Ishikawa (cell line): ENCODE results near the gene SMAD6.

Source experiments
- CEBPB ChIP-seq: IDR thresholded peaks from 2 replicates; pipeline ENCODE4 v1.6.1; 2012
- CREB1 ChIP-seq: IDR thresholded peaks from 2 replicates; pipeline ENCODE4 v1.6.1; 2012; ENCODE audit warnings: low read depth
- EGR1 ChIP-seq: IDR thresholded peaks from 2 replicates; pipeline ENCODE4 v1.6.1; 2012
- EP300 ChIP-seq: IDR thresholded peaks from 2 replicates; pipeline ENCODE4 v1.6.1; 2012; ENCODE audit warnings: borderline replicate concordance
- FOXM1 ChIP-seq: IDR thresholded peaks from 2 replicates; pipeline ENCODE4 v1.6.1; 2012; ENCODE audit warnings: low read depth, borderline replicate concordance
- RAD21 ChIP-seq: IDR thresholded peaks from 2 replicates; pipeline ENCODE4 v1.6.1; 2012; ENCODE audit warnings: low read depth
- TAF1 ChIP-seq: IDR thresholded peaks from 2 replicates; pipeline ENCODE4 v1.6.1; 2012; ENCODE audit warnings: low read depth, mild to moderate bottlenecking
- TEAD4 ChIP-seq: IDR thresholded peaks from 2 replicates; pipeline ENCODE4 v1.6.1; 2012
- YY1 ChIP-seq: IDR thresholded peaks from 2 replicates; pipeline ENCODE4 v1.6.1; 2012; ENCODE audit warnings: low read depth
- TF ChIP-seq, protein P1 (sequence below): IDR thresholded peaks from 2 replicates; pipeline ENCODE4 v1.6.1; 2012; ENCODE audit warnings: low read depth, mild to moderate bottlenecking
- TF ChIP-seq, protein P2 (sequence below): IDR thresholded peaks from 2 replicates; pipeline ENCODE4 v1.6.1; 2012
- TF ChIP-seq, protein P3 (sequence below): IDR thresholded peaks from 2 replicates; pipeline ENCODE4 v1.6.1; 2012

DNA sequence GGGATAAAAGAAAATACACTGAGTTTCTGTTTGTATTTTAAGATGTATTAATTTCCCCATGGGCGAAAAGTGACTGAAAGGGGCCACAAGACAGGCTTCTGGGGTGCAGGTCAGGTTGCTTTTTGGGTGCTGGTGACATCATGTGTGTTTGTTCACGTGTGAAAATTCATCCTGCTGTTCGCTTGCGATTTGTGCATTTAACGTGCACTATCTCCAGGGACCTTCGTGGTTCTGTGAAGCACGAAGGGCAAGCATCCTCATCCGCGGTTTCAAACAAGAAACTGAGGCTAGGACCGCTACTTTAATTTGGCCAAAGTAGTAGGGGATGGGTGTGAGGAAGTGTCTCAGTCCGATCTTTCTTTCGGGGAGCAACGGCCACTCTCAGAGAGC, 1.6 kb upstream of the SMAD6 start:
- TF ChIP-seq TAF1 (no peak), YY1 (no peak), FOXM1 (no peak), TEAD4 (no peak), CEBPB (no peak), RAD21 (no peak), EGR1 (no peak), EP300 (no peak), CREB1 (no peak)
- TF ChIP-seq, protein P1, sequence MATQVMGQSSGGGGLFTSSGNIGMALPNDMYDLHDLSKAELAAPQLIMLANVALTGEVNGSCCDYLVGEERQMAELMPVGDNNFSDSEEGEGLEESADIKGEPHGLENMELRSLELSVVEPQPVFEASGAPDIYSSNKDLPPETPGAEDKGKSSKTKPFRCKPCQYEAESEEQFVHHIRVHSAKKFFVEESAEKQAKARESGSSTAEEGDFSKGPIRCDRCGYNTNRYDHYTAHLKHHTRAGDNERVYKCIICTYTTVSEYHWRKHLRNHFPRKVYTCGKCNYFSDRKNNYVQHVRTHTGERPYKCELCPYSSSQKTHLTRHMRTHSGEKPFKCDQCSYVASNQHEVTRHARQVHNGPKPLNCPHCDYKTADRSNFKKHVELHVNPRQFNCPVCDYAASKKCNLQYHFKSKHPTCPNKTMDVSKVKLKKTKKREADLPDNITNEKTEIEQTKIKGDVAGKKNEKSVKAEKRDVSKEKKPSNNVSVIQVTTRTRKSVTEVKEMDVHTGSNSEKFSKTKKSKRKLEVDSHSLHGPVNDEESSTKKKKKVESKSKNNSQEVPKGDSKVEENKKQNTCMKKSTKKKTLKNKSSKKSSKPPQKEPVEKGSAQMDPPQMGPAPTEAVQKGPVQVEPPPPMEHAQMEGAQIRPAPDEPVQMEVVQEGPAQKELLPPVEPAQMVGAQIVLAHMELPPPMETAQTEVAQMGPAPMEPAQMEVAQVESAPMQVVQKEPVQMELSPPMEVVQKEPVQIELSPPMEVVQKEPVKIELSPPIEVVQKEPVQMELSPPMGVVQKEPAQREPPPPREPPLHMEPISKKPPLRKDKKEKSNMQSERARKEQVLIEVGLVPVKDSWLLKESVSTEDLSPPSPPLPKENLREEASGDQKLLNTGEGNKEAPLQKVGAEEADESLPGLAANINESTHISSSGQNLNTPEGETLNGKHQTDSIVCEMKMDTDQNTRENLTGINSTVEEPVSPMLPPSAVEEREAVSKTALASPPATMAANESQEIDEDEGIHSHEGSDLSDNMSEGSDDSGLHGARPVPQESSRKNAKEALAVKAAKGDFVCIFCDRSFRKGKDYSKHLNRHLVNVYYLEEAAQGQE = no peak
- TF ChIP-seq, protein P2, sequence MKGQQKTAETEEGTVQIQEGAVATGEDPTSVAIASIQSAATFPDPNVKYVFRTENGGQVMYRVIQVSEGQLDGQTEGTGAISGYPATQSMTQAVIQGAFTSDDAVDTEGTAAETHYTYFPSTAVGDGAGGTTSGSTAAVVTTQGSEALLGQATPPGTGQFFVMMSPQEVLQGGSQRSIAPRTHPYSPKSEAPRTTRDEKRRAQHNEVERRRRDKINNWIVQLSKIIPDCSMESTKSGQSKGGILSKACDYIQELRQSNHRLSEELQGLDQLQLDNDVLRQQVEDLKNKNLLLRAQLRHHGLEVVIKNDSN = no peak
- TF ChIP-seq, protein P3, sequence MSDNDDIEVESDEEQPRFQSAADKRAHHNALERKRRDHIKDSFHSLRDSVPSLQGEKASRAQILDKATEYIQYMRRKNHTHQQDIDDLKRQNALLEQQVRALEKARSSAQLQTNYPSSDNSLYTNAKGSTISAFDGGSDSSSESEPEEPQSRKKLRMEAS = no peak
